ENCODE data around the gene CD4. TPM values are rescaled to one million over a fixed set of nuclear protein-coding genes. Genes with fewer than 3 reads are reported as not detected.

The CD4 gene
- total RNA-seq, 3 donors from 2014 or later (not counting 1 experiment from before 2014, with no cell fraction given) = 8.5 to 10.1 (median 9.8) TPM

GRCh38 chr12:6833189-6833890, 44.0 kb downstream of the CD4 start:
- Mint-ChIP-seq H3K4me1 (peaks cover 9 to 11% of the 10 kb centered on the region in 2 donors), H3K27me3 (ENCODE audit: low read depth in 2 of 2) (peaks cover 22 to 26% of the 10 kb centered on the region in 2 donors), H3K4me3 (no peak overlapping the region), H3K36me3 (no peaks in the 10 kb centered on the region), H3K9me3 (no peaks in the 10 kb centered on the region), H3K27ac (no peak overlapping the region)
- DNase-seq (no peak), ATAC-seq (no peak)
- intact Hi-C loops (cut with micrococcal nuclease) = no loop called here
- H3K9me3 ChIP-seq (ENCODE audit: control insufficient read depth, insufficient read depth, low read length) = no peaks in the 10 kb centered on the region
- H3K36me3 ChIP-seq (ENCODE audit: control insufficient read depth, insufficient read depth, low read length) = no peaks in the 10 kb centered on the region
- peaks cover 12% of the 10 kb centered on the region for H3K27me3 ChIP-seq (ENCODE audit: control insufficient read depth, insufficient read depth, low read length)
- WGBS (ENCODE audit: insufficient coverage) = 91% methylated on average over 6 of the region's 6 CpGs
- no peak for TF ChIP-seq CTCF (IDR thresholded peaks at IDR 0.05)
- no peak overlapping the region for H3K27ac ChIP-seq (ENCODE audit: low read length)
- H3K4me1 ChIP-seq (ENCODE audit: control insufficient read depth, insufficient read depth, low read length) = peaks cover 17% of the 10 kb centered on the region
- H3K4me3 ChIP-seq (ENCODE audit: low read length) = no peak overlapping the region

GRCh38 chr12:6834254-6834653, 44.9 kb downstream of the CD4 start:
- Mint-ChIP-seq H3K4me1 (peaks cover 4% of the 10 kb centered on the region in 2 donors), H3K27me3 (ENCODE audit: low read depth in 2 of 2) (peaks cover 21 to 22% of the 10 kb centered on the region in 2 donors), H3K9me3 (no peaks in the 10 kb centered on the region), H3K4me3 (no peak overlapping the region), H3K36me3 (no peaks in the 10 kb centered on the region), H3K27ac (no peak overlapping the region)
- Histone ChIP-seq H3K9me3 (ENCODE audit: control insufficient read depth, insufficient read depth, low read length) (no peaks in the 10 kb centered on the region), H3K27me3 (ENCODE audit: control insufficient read depth, insufficient read depth, low read length) (peaks cover 7% of the 10 kb centered on the region), H3K4me1 (ENCODE audit: control insufficient read depth, insufficient read depth, low read length) (peaks cover 11% of the 10 kb centered on the region), H3K36me3 (ENCODE audit: control insufficient read depth, insufficient read depth, low read length) (no peaks in the 10 kb centered on the region), H3K4me3 (ENCODE audit: low read length) (no peak overlapping the region), H3K27ac (ENCODE audit: low read length) (no peak overlapping the region)
- DNase-seq (no peak), ATAC-seq (no peak)
- intact Hi-C loops (cut with micrococcal nuclease) = no loop called here
- no peak for TF ChIP-seq CTCF (IDR thresholded peaks at IDR 0.05)
- WGBS (ENCODE audit: insufficient coverage) = 100% methylated on average over 1 of the region's 1 CpG

GRCh38 chr12:6834873-6835272, 45.5 kb downstream of the CD4 start:
- H3K4me1 ChIP-seq (ENCODE audit: control insufficient read depth, insufficient read depth, low read length) = peaks cover 5% of the 10 kb centered on the region
- no peak for DNase-seq
- no peak overlapping the region for H3K4me3 Mint-ChIP-seq
- H3K9me3 ChIP-seq (ENCODE audit: control insufficient read depth, insufficient read depth, low read length) = no peaks in the 10 kb centered on the region
- WGBS (ENCODE audit: insufficient coverage) = 83% methylated on average over 5 of the region's 5 CpGs
- H3K4me3 ChIP-seq (ENCODE audit: low read length) = no peak overlapping the region
- no peak for ATAC-seq
- TF ChIP-seq CTCF (IDR thresholded peaks at IDR 0.05) = no peak
- H3K36me3 ChIP-seq (ENCODE audit: control insufficient read depth, insufficient read depth, low read length) = no peaks in the 10 kb centered on the region
- no peak overlapping the region for H3K27ac ChIP-seq (ENCODE audit: low read length)
- H3K27ac Mint-ChIP-seq = no peak overlapping the region
- no peaks in the 10 kb centered on the region for H3K4me1 Mint-ChIP-seq
- H3K36me3 Mint-ChIP-seq = no peaks in the 10 kb centered on the region
- H3K9me3 Mint-ChIP-seq = no peaks in the 10 kb centered on the region
- peaks cover 18 to 22% of the 10 kb centered on the region in 2 donors for H3K27me3 Mint-ChIP-seq (ENCODE audit: low read depth in 2 of 2)
- intact Hi-C loops (cut with micrococcal nuclease) = no loop called here
- peaks cover under 1% of the 10 kb centered on the region for H3K27me3 ChIP-seq (ENCODE audit: control insufficient read depth, insufficient read depth, low read length)

GRCh38 chr12:6836851-6837250, 47.5 kb downstream of the CD4 start:
- Histone ChIP-seq H3K4me1 (ENCODE audit: control insufficient read depth, insufficient read depth, low read length) (peaks cover 4% of the 10 kb centered on the region), H3K27ac (ENCODE audit: low read length) (no peak overlapping the region), H3K4me3 (ENCODE audit: low read length) (no peak overlapping the region), H3K27me3 (ENCODE audit: control insufficient read depth, insufficient read depth, low read length) (no peaks in the 10 kb centered on the region), H3K9me3 (ENCODE audit: control insufficient read depth, insufficient read depth, low read length) (no peaks in the 10 kb centered on the region), H3K36me3 (ENCODE audit: control insufficient read depth, insufficient read depth, low read length) (no peaks in the 10 kb centered on the region)
- no peaks in the 10 kb centered on the region for H3K36me3 Mint-ChIP-seq
- intact Hi-C loops (cut with micrococcal nuclease) = no loop called here
- DNase-seq (no peak), ATAC-seq (no peak)
- no peak for TF ChIP-seq CTCF (IDR thresholded peaks at IDR 0.05)
- WGBS (ENCODE audit: insufficient coverage) = 86% methylated on average over 16 of the region's 16 CpGs
- H3K4me1 Mint-ChIP-seq = no peaks in the 10 kb centered on the region
- H3K27ac Mint-ChIP-seq = no peak overlapping the region
- H3K9me3 Mint-ChIP-seq = no peaks in the 10 kb centered on the region
- H3K27me3 Mint-ChIP-seq (ENCODE audit: low read depth in 2 of 2) = peaks cover under 1 to 4% of the 10 kb centered on the region in 2 donors
- no peak overlapping the region for H3K4me3 Mint-ChIP-seq

All from natural killer cell (primary cell).